ENCODE results near the gene TEAD4.

The TEAD4 gene

GRCh38 chr12:3032770-3033538 is 73.8 kb downstream of the TEAD4 start:
- H3K4me3 ChIP-seq (ENCODE audit: low read depth, low read length) = no peak overlapping the region
- DNase-seq (ENCODE audit: low read depth) = no peak
- no peak for TF ChIP-seq CTCF (IDR thresholded peaks at IDR 0.05; ENCODE audit: low read depth, low read length, missing control alignments)

- no peak for DNase-seq (ENCODE audit: low read depth)
- TF ChIP-seq CTCF (IDR thresholded peaks at IDR 0.05; ENCODE audit: low read depth, low read length, missing control alignments) = no peak
- H3K4me3 ChIP-seq (ENCODE audit: low read depth, low read length) = no peak overlapping the region
Measured at GRCh38 chr12:3033539-3033867, 74.3 kb downstream of the TEAD4 start.

GRCh38 chr12:3034067-3034750 is 75.0 kb downstream of the TEAD4 start:
- peak; percentile 87 for TF ChIP-seq CTCF (IDR thresholded peaks at IDR 0.05; ENCODE audit: low read depth, low read length, missing control alignments)
- DNase-seq (ENCODE audit: low read depth) = no peak
- no peak overlapping the region for H3K4me3 ChIP-seq (ENCODE audit: low read depth, low read length)

- no peak for TF ChIP-seq CTCF (IDR thresholded peaks at IDR 0.05; ENCODE audit: low read depth, low read length, missing control alignments)
- DNase-seq (ENCODE audit: low read depth) = no peak
- no peak overlapping the region for H3K4me3 ChIP-seq (ENCODE audit: low read depth, low read length)
Measured at GRCh38 chr12:3035171-3035570, 76.0 kb downstream of the TEAD4 start.

- no peak for DNase-seq (ENCODE audit: low read depth)
- H3K4me3 ChIP-seq (ENCODE audit: low read depth, low read length) = no peak overlapping the region
- peak; percentile 36 for TF ChIP-seq CTCF (IDR thresholded peaks at IDR 0.05; ENCODE audit: low read depth, low read length, missing control alignments)
Measured at GRCh38 chr12:3035815-3036702, 76.9 kb downstream of the TEAD4 start.

GRCh38 chr12:3036901-3037600 is 77.9 kb downstream of the TEAD4 start:
- no peak for TF ChIP-seq CTCF (IDR thresholded peaks at IDR 0.05; ENCODE audit: low read depth, low read length, missing control alignments)
- no peak for DNase-seq (ENCODE audit: low read depth)
- no peak overlapping the region for H3K4me3 ChIP-seq (ENCODE audit: low read depth, low read length)
